ENCODE results near the gene PGC. TPM values are rescaled to one million over a fixed set of nuclear protein-coding genes. Genes with fewer than 3 reads are reported as not detected.

The PGC gene
- total and polyA plus RNA-seq, 2 donors (not counting 3 experiments of a cell fraction or from before 2014, with no cell fraction given), result not detected

GRCh38 chr6:41706876-41707564, 40.2 kb downstream of the PGC start:
- dilution Hi-C loops (cut with MboI; ENCODE audit: extremely low pct_ligation_motif_present, low sequenced_read_pairs), result no loop called here
- DNase-seq (ENCODE audit: low read depth, low spot score) (no peak), FAIRE-seq (peak; percentile 28)
- H3K4me1 ChIP-seq (ENCODE audit: control insufficient read depth, extremely low read depth, insufficient read depth, low read length), result no peaks in the 10 kb centered on the region
- TF ChIP-seq GATA2 (IDR thresholded peaks at IDR 0.05; ENCODE audit: insufficient read depth, insufficient read length, low read depth, low read length) (no peak), CTCF (IDR thresholded peaks at IDR 0.05; ENCODE audit: extremely low read depth in 1 of 2, insufficient read depth in 1 of 2, low read depth in 1 of 2, low read length in 2 of 2) (no peak)
- no peaks in the 10 kb centered on the region for H3K36me3 ChIP-seq (ENCODE audit: control insufficient read depth in 2 of 2, extremely low read depth in 1 of 2, insufficient read depth in 2 of 2, low read length in 2 of 2)
- no peaks in the 10 kb centered on the region for H3K9me1 ChIP-seq (replicated peaks; ENCODE audit: control insufficient read depth, extremely low read depth, insufficient read depth, low read length)
- intact Hi-C loops (cut with micrococcal nuclease), result loop anchor here (1.0 to 2.0 kb wide), 2 partner anchors 28 to 69 kb away; partner anchors contain the start of gene TFEB
- POLR2A ChIA-PET, result no interaction called here
- BruUV-seq (replicated peaks), result no TSS peak
- H3K4me3 ChIP-seq (replicated peaks in 1 of 3; ENCODE audit: insufficient read depth in 1 of 3, low read depth in 1 of 3, low read length in 3 of 3), result no peak overlapping the region
- H4K20me1 ChIP-seq (replicated peaks; ENCODE audit: control insufficient read depth, extremely low read depth, insufficient read depth, low read length), result no peaks in the 10 kb centered on the region
- CTCF ChIA-PET, result interaction anchor here (0.7 to 2.6 kb wide), 7 partner anchors 19 to 69 kb away, joined by 3 to 13 read pairs (median 5); no protein-coding TSS in a partner anchor
- H2AFZ ChIP-seq (ENCODE audit: low read depth, low read length), result no peak overlapping the region
- H3K27me3 ChIP-seq (ENCODE audit: control insufficient read depth in 2 of 2, insufficient read depth in 2 of 2, low read length in 2 of 2), result no peaks in the 10 kb centered on the region
- H3K27ac ChIP-seq (ENCODE audit: insufficient read depth, low read depth, low read length), result no peak overlapping the region
- no peaks in the 10 kb centered on the region for H3K79me2 ChIP-seq (ENCODE audit: control insufficient read depth, insufficient read depth, low read length)
- no peak overlapping the region for H3K9ac ChIP-seq (replicated peaks; ENCODE audit: extremely low read depth, insufficient read depth, low read length)
- H3K9me3 ChIP-seq (replicated peaks; ENCODE audit: control insufficient read depth, insufficient read depth, low read length), result no peaks in the 10 kb centered on the region
- no peak overlapping the region for H3K4me2 ChIP-seq (ENCODE audit: insufficient read depth, low read length)

Data from endothelial cell of umbilical vein (primary cell).